WERI-Rb-1 (cell line): ENCODE measurements around the gene RNF130.
"Not testable (repeated sequence)": the region's sequence is repeated elsewhere in the genome, so short reads cannot be mapped to it uniquely, and the experiment has no call there.

Source experiments
- DNase-seq: peaks from one replicate; pipeline ENCODE4 v3.0.0-alpha.2; 2020
- H3K27ac ChIP-seq: fragments of 250-450 bp; sonication (Bioruptor Pico); 2 replicates; pipeline ENCODE4 v1.5.1; 2020; ENCODE audit warnings: mild to moderate bottlenecking, moderate library complexity
- H3K27me3 ChIP-seq: fragments of 250-450 bp; sonication (Bioruptor Pico); 2 replicates; pipeline ENCODE4 v1.5.1; 2021; ENCODE audit warnings: mild to moderate bottlenecking, low read depth, moderate library complexity; ENCODE audit not compliant: insufficient read depth, severe bottlenecking
- H3K36me3 ChIP-seq: fragments of 250-450 bp; sonication (Bioruptor Pico); 2 replicates; pipeline ENCODE4 v1.5.1; 2020; ENCODE audit warnings: mild to moderate bottlenecking, moderate library complexity
- H3K4me3 ChIP-seq: 2 replicates; pipeline ENCODE4 v1.5.1; 2011; ENCODE audit warnings: low read depth, mild to moderate bottlenecking, control low read depth, low read length
- H3K9me3 ChIP-seq: fragments of 250-450 bp; sonication (Bioruptor Pico); 2 replicates; pipeline ENCODE4 v1.5.1; 2021; ENCODE audit warnings: mild to moderate bottlenecking, moderate library complexity; ENCODE audit not compliant: severe bottlenecking
- TF ChIP-seq, protein P1 (sequence below): IDR thresholded peaks from 2 replicates; pipeline ENCODE4 v1.5.1; 2011; ENCODE audit warnings: low read depth, mild to moderate bottlenecking, control low read depth, inconsistent platforms, low read length

Gene RNF130

DNA sequence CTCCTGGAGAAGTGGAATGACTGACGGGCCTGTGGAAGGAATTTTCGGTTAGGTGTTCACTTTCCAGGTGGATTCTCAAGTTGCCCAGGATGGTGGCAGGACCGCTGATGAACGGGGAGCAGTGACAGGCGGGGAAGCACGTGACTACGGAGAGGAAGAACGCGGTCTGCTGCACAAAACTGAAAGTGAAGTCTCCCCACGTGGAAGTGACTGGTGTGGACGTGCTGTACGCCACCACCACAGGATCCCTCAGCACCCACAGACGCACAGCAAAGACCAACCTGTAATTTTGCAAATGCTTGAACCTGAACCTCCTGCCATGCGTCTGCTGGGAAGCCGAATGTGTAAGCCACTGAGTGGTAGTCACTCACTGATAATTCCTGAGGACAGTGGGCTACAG, 51.4 kb downstream of the RNF130 start:
- Histone ChIP-seq H3K27ac (no peak overlapping the region), H3K27me3 (no peaks in the 10 kb centered on the region), H3K9me3 (no peaks in the 10 kb centered on the region), H3K36me3 (no peaks in the 10 kb centered on the region; the same call in 1 of the 2 replicates), H3K4me3 (no peak overlapping the region)
- TF ChIP-seq, protein P1, sequence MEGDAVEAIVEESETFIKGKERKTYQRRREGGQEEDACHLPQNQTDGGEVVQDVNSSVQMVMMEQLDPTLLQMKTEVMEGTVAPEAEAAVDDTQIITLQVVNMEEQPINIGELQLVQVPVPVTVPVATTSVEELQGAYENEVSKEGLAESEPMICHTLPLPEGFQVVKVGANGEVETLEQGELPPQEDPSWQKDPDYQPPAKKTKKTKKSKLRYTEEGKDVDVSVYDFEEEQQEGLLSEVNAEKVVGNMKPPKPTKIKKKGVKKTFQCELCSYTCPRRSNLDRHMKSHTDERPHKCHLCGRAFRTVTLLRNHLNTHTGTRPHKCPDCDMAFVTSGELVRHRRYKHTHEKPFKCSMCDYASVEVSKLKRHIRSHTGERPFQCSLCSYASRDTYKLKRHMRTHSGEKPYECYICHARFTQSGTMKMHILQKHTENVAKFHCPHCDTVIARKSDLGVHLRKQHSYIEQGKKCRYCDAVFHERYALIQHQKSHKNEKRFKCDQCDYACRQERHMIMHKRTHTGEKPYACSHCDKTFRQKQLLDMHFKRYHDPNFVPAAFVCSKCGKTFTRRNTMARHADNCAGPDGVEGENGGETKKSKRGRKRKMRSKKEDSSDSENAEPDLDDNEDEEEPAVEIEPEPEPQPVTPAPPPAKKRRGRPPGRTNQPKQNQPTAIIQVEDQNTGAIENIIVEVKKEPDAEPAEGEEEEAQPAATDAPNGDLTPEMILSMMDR, result no peak
- no peak for DNase-seq

DNA sequence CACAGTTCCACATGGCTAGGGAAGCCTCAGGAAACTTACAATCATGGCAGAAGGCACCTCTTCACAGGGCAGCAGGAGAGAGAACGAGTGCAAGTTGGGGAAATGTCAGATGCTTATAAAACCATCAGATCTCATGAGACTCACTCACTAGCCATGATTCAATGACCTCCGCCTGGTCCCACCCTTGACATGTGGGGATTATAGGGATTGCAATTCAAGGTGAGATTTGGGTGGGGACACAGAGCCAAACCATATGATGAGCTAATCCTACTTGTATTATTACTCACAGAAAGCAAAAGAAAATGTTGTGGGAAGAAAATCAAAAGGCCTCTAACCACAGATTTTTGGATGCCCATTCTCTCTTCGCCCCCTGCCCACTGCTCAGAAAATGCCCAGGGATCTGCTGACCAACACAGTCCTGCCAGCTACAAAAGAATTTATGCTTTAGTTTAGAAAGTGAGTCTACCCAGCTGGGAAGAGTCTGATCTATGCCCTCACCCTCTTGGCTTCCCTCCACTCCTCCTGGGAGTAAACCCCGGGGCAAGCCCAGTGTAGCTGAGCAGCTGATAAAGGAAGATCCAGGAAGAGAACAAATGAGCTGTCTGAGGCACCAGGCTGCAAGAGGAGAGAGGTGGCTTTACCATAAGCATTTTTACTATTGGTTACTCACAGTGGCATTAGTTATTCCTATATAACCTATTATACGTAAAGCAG, 53.1 kb downstream of the RNF130 start:
- TF ChIP-seq, protein P1, result no peak
- no peaks in the 10 kb centered on the region; the same call in 1 of the 2 replicates for H3K36me3 ChIP-seq
- H3K9me3 ChIP-seq, result no peaks in the 10 kb centered on the region
- H3K4me3 ChIP-seq, result no peak overlapping the region
- DNase-seq, result no peak
- no peak overlapping the region for H3K27ac ChIP-seq
- H3K27me3 ChIP-seq, result no peaks in the 10 kb centered on the region

DNA sequence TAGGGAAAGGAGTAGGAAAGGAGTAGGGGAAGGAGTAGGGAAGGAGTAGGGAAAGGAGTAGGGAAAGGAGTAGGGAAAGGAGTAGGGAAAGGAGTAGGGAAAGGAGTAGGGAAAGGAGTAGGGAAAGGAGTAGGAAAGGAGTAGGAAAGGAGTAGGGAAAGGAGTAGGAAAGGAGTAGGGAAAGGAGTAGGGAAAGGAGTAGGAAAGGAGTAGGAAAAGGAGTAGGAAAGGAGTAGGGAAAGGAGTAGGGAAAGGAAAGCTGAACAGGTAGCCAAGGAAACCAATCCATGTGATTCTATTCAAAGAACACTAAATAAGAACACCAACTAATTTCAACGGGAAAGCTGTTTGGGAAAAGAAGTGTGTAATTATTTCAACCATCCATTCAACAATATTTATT, 56.0 kb downstream of the RNF130 start:
- not testable (repeated sequence) for DNase-seq, H3K27ac ChIP-seq, H3K36me3 ChIP-seq, H3K4me3 ChIP-seq, H3K27me3 ChIP-seq, H3K9me3 ChIP-seq

DNA sequence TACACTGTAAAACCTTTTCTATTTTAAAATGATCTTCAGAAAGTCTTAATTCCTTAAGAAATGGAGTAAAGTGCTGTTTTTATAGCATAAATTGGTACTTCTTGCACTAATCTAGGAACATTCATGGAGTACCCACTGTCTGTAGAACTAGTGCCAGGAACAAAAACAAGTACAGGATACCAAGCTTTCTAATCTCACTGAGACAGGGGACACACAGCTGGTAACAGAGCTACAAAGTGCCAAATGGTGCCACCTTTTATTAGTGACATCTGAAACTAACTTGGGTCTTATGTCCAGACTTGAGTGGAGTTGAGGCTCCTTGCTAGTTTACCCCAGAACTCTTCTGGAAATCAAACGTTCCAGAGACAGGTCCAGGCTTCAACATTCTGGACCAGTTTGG, 57.9 kb downstream of the RNF130 start:
- no peak for DNase-seq
- no peaks in the 10 kb centered on the region for H3K27me3 ChIP-seq
- H3K4me3 ChIP-seq, result no peak overlapping the region
- no peak overlapping the region for H3K27ac ChIP-seq
- H3K9me3 ChIP-seq, result no peaks in the 10 kb centered on the region
- TF ChIP-seq, protein P1, result no peak
- H3K36me3 ChIP-seq, result peaks cover 5% of the 10 kb centered on the region

DNA sequence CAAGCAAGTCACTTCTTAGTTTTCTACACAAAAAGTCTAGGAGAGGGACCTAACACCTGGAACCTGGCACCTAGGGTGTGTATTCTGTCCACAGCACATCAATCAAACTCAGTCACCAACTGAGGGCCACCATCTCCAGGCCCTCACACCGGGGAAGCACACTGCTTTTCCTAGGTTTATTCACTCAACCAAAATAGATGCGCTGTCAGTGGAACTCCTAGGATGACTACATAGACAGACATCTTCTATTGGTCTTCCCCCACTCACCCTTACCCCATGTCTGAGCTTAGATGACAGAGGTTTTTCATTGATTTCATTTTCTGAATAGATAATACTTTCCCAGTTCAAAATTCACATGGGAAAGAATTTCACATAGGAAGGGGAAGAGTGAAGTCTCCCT, 59.2 kb downstream of the RNF130 start:
- DNase-seq, result no peak
- H3K36me3 ChIP-seq, result peaks cover 5% of the 10 kb centered on the region
- H3K4me3 ChIP-seq, result no peak overlapping the region
- TF ChIP-seq, protein P1, result no peak
- no peaks in the 10 kb centered on the region for H3K9me3 ChIP-seq
- no peak overlapping the region for H3K27ac ChIP-seq
- H3K27me3 ChIP-seq, result no peaks in the 10 kb centered on the region

DNA sequence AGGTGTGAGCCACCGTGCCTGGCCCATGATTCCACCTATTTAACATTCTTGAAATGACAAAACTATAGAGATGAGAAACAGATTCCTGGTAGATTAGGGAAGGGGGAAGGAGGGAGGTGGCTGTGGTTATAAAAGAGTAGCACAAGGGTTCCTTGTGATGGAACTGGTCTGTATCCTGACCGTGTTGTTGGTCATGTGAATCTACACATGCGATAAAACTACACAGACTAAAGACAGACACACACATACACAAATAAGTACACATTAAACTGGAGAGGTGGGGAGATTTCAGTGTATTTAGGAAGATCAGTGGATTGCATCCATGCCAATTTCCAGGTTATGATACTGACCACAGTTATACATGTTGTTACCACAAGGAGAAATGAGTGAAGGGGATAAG, 60.9 kb downstream of the RNF130 start:
- H3K27ac ChIP-seq, result no peak overlapping the region

More for the DNA sequence above, 60.9 kb downstream of the RNF130 start:
- Histone ChIP-seq H3K4me3 (no peak overlapping the region), H3K27me3 (no peaks in the 10 kb centered on the region), H3K36me3 (peaks cover 5% of the 10 kb centered on the region), H3K9me3 (no peaks in the 10 kb centered on the region)
- TF ChIP-seq, protein P1, result no peak
- no peak for DNase-seq
